Activated T-helper 17 cell treated with anti-CD3 and anti-CD28 coated beads, Interleukin-2, amount 50 U/mL, for 72 hours (primary cell): ENCODE measurements around the gene PSAP. TPM values are rescaled to one million over a fixed set of nuclear protein-coding genes. Genes with fewer than 3 reads are reported as not detected.
A peak's percentile ranks its signal among the peaks of the same experiment; 100 is the strongest.

ENCODE experiments used
- ATAC-seq: fragments of 150-1000 bp; cut with Tn5 transposase; replicated peaks from 2 replicates; pipeline ENCODE4 v1.10.0; 2021; ENCODE audit warnings: mild to moderate bottlenecking, moderate library complexity
- H3K27ac Mint-ChIP-seq: one replicate; pipeline ENCODE4 v1.8.0; 2022; ENCODE audit warnings: mixed read lengths
- H3K27me3 Mint-ChIP-seq: one replicate; pipeline ENCODE4 v1.8.0; 2022; ENCODE audit warnings: mixed read lengths
- H3K36me3 Mint-ChIP-seq: one replicate; pipeline ENCODE4 v1.8.0; 2022; ENCODE audit warnings: low read depth, mild to moderate bottlenecking, mixed read lengths
- H3K4me1 Mint-ChIP-seq: one replicate; pipeline ENCODE4 v1.8.0; 2022; ENCODE audit warnings: mixed read lengths
- H3K4me3 Mint-ChIP-seq: one replicate; pipeline ENCODE4 v1.8.0; 2022; ENCODE audit warnings: mild to moderate bottlenecking, mixed read lengths
- H3K9me3 Mint-ChIP-seq: one replicate; pipeline ENCODE4 v1.8.0; 2022; ENCODE audit warnings: mixed read lengths
- total RNA-seq, 2 donors: library from RNA; stranded (reverse); gene quantifications; one replicate each; pipeline ENCODE4 v1.2.3, GENCODE V29; 2022

Gene PSAP
- total RNA-seq, 2 donors from 2014 or later: 121 to 153 TPM

- Mint-ChIP-seq H3K27ac (no peak overlapping the region), H3K9me3 (no peaks in the 10 kb centered on the region), H3K4me3 (no peak overlapping the region), H3K27me3 (no peaks in the 10 kb centered on the region), H3K36me3 (no peaks in the 10 kb centered on the region), H3K4me1 (no peaks in the 10 kb centered on the region)
- ATAC-seq: peak; percentile 61
Observed at GRCh38 chr10:71790749-71791440, 60.2 kb downstream of the PSAP start.

DNA sequence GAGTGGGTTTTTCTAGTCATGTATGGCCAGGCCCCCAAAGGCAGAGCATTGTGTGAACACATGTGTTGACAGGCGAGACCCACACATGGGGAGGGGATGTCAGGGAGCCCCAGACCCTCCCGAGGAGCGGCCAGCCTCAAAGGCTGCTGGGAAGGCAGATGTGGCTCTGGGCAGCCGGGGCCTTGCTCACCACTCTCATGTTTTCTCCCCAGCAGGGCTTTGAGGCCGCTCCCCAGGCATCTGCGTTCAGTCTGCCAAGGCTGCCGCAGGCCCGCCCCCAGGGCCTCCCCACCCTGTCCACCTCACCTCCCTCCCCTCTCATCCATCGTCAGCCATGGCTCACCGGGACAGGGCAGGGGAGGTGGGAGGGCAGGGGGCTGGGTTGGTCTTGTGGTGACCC, 61.2 kb downstream of the PSAP start:
- Mint-ChIP-seq H3K9me3 (no peaks in the 10 kb centered on the region), H3K27me3 (no peaks in the 10 kb centered on the region)
- no peak for ATAC-seq

DNA sequence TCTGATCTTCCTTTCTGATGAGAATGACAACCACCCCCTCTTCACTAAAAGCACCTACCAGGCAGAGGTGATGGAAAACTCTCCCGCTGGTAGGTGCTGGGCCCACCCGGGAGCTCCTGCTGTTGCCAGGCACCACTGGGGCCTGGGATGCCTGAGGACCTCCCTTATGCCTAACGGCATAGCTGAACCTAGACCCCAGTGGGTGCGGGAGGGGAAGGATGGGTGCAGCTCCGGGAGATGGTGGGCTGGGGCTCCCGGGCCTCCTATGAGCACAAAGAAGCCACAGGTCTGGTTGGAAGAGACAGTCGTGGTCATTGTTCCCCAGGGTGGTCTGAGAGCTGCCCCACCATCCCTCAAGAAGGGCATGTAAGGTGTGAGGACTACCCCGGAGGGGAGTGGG, 62.1 kb downstream of the PSAP start:
- no peaks in the 10 kb centered on the region for H3K36me3 Mint-ChIP-seq
- H3K27ac Mint-ChIP-seq: no peak overlapping the region
- H3K4me3 Mint-ChIP-seq: no peak overlapping the region
- H3K4me1 Mint-ChIP-seq: no peaks in the 10 kb centered on the region
- H3K27me3 Mint-ChIP-seq: no peaks in the 10 kb centered on the region
- ATAC-seq: no peak
- no peaks in the 10 kb centered on the region for H3K9me3 Mint-ChIP-seq

More for the DNA sequence above, 61.2 kb downstream of the PSAP start:
- Mint-ChIP-seq H3K4me1 (no peaks in the 10 kb centered on the region), H3K4me3 (no peak overlapping the region), H3K27ac (no peak overlapping the region), H3K36me3 (no peaks in the 10 kb centered on the region)

- H3K4me1 Mint-ChIP-seq: no peaks in the 10 kb centered on the region
- ATAC-seq: no peak
- H3K4me3 Mint-ChIP-seq: no peak overlapping the region
- no peaks in the 10 kb centered on the region for H3K9me3 Mint-ChIP-seq
- H3K27me3 Mint-ChIP-seq: no peaks in the 10 kb centered on the region
- no peaks in the 10 kb centered on the region for H3K36me3 Mint-ChIP-seq
- no peak overlapping the region for H3K27ac Mint-ChIP-seq
Observed at GRCh38 chr10:71784679-71785272, 66.3 kb downstream of the PSAP start.

- Mint-ChIP-seq H3K4me1 (no peaks in the 10 kb centered on the region), H3K9me3 (no peaks in the 10 kb centered on the region), H3K4me3 (no peak overlapping the region), H3K36me3 (no peaks in the 10 kb centered on the region), H3K27ac (no peak overlapping the region), H3K27me3 (no peaks in the 10 kb centered on the region)
- no peak for ATAC-seq
Observed at GRCh38 chr10:71783917-71784678, 67.0 kb downstream of the PSAP start.

- H3K36me3 Mint-ChIP-seq: no peaks in the 10 kb centered on the region
- H3K27me3 Mint-ChIP-seq: no peaks in the 10 kb centered on the region
- no peaks in the 10 kb centered on the region for H3K4me1 Mint-ChIP-seq
- no peaks in the 10 kb centered on the region for H3K9me3 Mint-ChIP-seq
- H3K4me3 Mint-ChIP-seq: no peak overlapping the region
- H3K27ac Mint-ChIP-seq: peak overlapping the region; percentile 10
- no peak for ATAC-seq
Observed at GRCh38 chr10:71782917-71783490, 68.0 kb downstream of the PSAP start.

GRCh38 chr10:71782221-71782916, 68.7 kb downstream of the PSAP start:
- H3K27ac Mint-ChIP-seq: no peak overlapping the region
- ATAC-seq: no peak
- no peaks in the 10 kb centered on the region for H3K9me3 Mint-ChIP-seq
- H3K27me3 Mint-ChIP-seq: no peaks in the 10 kb centered on the region
- no peak overlapping the region for H3K4me3 Mint-ChIP-seq
- H3K4me1 Mint-ChIP-seq: no peaks in the 10 kb centered on the region
- no peaks in the 10 kb centered on the region for H3K36me3 Mint-ChIP-seq

DNA sequence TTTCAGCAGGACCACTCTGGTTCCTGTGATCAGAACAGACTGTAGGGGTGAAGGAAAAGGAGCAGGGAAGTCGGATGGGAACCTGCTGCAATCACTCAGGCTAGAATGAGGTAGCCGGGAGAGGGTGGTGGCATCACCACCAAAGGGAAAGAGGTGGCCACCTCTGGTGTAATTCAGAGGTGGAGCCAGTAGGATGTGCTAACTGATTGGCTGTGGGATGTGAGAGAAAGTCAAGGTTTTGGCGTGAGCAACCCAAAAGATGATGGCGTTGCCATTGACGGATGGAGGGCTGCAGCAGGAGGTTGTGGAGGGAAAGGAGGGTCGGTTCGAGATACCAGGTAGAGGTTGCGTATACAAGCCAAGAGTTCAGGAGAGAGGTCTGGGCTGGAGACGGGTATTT, 70.3 kb downstream of the PSAP start:
- Mint-ChIP-seq H3K4me3 (no peak overlapping the region), H3K27ac (peak overlapping the region; percentile 36), H3K27me3 (no peaks in the 10 kb centered on the region), H3K9me3 (no peaks in the 10 kb centered on the region), H3K4me1 (peaks cover 9% of the 10 kb centered on the region), H3K36me3 (no peaks in the 10 kb centered on the region)
- no peak for ATAC-seq

- ATAC-seq: no peak
- H3K9me3 Mint-ChIP-seq: no peaks in the 10 kb centered on the region
- H3K27me3 Mint-ChIP-seq: no peaks in the 10 kb centered on the region
- H3K27ac Mint-ChIP-seq: peak overlapping the region; percentile 36
- no peaks in the 10 kb centered on the region for H3K36me3 Mint-ChIP-seq
- H3K4me1 Mint-ChIP-seq: peaks cover 9% of the 10 kb centered on the region
- no peak overlapping the region for H3K4me3 Mint-ChIP-seq
Observed at GRCh38 chr10:71780156-71780555, 70.9 kb downstream of the PSAP start.

GRCh38 chr10:71779641-71780040, 71.4 kb downstream of the PSAP start:
- H3K4me1 Mint-ChIP-seq: peaks cover 9% of the 10 kb centered on the region
- no peak overlapping the region for H3K4me3 Mint-ChIP-seq
- no peak overlapping the region for H3K27ac Mint-ChIP-seq
- no peaks in the 10 kb centered on the region for H3K27me3 Mint-ChIP-seq
- H3K36me3 Mint-ChIP-seq: no peaks in the 10 kb centered on the region
- H3K9me3 Mint-ChIP-seq: no peaks in the 10 kb centered on the region
- ATAC-seq: no peak

DNA sequence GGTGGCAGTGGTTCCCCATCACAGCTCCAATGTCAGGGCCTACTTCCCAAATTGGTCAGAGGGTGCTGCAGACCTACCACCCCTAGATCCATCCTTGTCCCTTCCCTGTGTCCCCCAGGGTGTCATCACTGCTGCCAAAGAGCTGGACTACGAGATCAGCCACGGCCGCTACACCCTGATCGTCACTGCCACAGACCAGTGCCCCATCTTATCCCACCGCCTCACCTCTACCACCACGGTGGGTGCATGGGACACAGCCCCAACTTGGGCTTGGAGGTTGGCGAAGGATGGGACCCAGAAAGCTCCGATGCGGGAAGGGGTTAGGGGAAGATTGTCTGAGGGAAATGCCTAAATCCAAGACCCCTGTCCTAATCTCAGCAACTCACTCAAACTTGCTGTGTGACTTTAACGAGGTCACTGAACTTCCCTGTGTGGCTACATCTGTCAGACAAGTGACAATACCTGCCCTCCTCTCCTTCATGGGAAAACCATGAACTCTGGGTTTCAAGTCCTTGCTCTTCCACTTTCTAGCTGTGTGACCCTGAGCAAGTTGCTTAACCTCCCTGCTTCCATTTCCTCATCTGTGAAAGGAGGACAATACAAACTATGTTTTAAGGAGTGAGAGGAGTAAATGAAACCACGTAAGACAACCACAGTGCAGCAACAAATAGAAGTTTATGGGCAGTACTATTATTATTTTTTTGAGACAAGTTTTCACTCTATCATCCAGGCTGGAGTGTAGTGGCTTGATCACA, 72.8 kb downstream of the PSAP start:
- Mint-ChIP-seq H3K27me3 (no peaks in the 10 kb centered on the region), H3K4me3 (no peak overlapping the region), H3K4me1 (peaks cover 20% of the 10 kb centered on the region), H3K36me3 (peaks cover 12% of the 10 kb centered on the region), H3K27ac (no peak overlapping the region), H3K9me3 (no peaks in the 10 kb centered on the region)
- no peak for ATAC-seq

GRCh38 chr10:71777213-71777985, 73.7 kb downstream of the PSAP start:
- Mint-ChIP-seq H3K9me3 (no peaks in the 10 kb centered on the region), H3K4me1 (peaks cover 20% of the 10 kb centered on the region), H3K27ac (no peak overlapping the region), H3K27me3 (no peaks in the 10 kb centered on the region), H3K4me3 (no peak overlapping the region), H3K36me3 (peaks cover 21% of the 10 kb centered on the region)
- ATAC-seq: no peak

- Mint-ChIP-seq H3K4me3 (peak overlapping the region; percentile 91), H3K4me1 (peaks cover 21% of the 10 kb centered on the region), H3K27me3 (no peaks in the 10 kb centered on the region), H3K27ac (peak overlapping the region; percentile 54), H3K36me3 (peaks cover 29% of the 10 kb centered on the region), H3K9me3 (no peaks in the 10 kb centered on the region)
- no peak for ATAC-seq
Observed at GRCh38 chr10:71776481-71776925, 74.5 kb downstream of the PSAP start.
